NCI-H446 treated with DMSO at 0.1 percent for 48 hours (cell line): ENCODE measurements around the gene PAK3.

Experiments
- DNase-seq: peaks from one replicate; lab custom pipeline; 2025; lab: John Stamatoyannopoulos, UW

Gene PAK3

DNA sequence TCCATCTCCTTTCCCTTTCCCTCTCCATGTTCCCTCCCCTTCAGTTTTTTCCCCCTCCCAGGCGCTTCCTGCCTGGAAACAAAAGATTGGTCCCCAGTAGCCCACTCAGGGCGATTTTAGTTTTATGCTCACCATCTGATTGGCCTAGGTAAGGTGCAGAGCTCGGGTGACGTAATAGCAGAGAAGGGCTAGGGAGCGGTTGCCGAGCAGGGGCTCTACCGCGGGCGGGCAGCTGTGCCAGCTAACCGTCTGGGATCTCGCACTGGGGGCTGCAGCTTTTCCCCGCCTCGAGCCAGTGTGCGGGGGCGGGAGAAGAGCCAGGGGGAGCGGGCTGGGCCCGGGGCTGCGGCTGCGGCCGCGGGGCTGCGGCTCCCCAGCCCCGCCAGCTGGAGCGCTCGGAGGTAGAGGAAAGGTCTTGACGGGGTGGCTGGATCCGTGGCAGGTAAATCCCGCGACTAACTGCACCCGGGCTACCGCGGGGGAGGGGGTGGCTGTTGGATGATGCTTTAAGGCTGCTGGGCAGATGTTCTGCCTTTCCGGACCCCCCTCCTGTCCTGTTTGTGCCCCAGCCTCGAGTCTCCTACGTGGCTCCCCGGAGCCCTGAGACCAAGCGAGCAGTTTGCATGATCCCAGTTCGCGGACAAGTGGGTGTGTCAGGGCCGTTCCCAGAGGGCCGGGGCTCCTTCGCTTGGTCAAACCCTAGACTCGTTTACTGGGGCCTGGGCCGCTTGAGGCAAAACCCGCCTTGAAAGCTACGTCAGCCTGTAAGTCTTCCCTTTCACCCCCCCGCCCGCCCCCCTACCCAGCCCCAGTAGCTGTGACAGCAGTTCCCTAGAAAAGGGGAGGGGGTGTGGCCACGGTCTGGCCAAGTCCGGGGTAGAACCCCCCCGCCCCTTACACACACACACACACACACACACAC is at the start of gene PAK3:
Gene PAK3 (plus strand): TSS at position 218 of the 922 bp plus-strand sequence. CDS start 26,913 bp downstream, outside the sequence.
- DNase-seq = no peak

DNA sequence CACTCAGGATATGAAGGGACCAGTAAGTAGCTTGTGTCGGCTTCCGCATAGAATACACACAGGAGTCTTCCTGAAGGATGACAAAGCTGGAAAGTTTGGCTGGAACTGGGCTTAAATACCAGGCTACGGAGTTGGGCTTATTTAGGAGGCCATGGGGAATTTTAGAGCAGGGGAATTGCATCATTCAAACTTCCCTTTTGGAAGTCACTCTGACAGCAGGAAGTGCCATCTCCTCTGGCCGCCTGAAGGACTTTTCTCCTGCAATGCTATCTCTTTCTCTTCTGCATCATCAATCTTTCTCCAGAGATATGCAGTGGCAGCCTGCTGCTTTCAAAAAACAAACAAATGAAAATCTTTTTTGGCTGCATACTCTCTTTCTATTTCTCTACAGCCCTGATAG is 48.4 kb upstream of the PAK3 start:
- no peak for DNase-seq

DNA sequence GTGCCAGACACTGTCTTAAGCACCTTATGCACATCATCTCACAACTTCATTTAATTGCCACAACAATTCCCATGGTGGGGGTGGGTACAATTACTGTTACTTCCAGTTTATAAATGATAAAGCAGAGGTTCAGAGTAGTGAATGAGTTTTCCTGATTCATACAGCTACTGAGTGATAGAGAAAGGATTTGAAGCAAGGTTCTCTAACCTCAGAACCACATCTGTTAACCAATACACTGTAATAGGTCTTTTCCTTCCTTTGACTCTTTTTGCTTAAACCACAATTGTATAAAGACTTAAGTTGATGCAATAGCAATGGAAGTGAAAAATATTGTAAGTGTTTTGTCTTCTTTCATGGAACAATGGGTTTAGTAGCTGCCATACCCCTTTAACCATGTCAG is 43.5 kb upstream of the PAK3 start:
- DNase-seq = no peak

DNA sequence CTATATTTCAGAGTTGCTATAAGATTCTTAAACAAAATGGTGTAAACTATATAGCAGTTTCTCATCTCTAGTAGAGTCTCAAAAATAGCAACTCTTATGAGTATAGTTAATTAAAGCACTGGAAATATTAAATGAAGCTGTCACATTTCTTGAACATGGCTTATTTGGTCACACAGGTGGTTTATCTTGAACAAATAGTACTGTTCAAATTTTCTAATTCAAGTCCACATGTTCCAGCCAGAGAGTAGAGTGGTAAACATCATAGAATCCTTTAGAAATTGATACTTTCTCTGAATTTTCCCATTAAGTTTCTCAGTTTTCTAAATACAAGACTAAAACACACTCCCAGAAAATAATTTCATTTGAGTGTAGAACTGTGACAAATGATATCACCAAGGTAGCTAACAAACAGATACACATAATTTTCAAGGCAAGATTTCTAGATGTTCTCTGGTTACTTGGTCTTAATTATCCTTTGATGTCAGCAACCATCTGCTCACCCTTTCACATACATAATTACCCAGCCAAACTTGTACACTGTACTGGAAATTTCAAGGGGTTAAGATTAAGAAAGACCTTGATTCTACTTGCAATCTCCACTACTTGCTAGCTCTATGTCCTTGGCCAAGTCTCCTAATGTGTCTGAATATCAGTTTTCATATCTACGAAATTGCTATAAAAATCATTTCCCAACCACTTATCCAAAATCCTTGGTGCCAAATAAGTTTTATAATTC is 24.3 kb upstream of the PAK3 start:
- DNase-seq = no peak

DNA sequence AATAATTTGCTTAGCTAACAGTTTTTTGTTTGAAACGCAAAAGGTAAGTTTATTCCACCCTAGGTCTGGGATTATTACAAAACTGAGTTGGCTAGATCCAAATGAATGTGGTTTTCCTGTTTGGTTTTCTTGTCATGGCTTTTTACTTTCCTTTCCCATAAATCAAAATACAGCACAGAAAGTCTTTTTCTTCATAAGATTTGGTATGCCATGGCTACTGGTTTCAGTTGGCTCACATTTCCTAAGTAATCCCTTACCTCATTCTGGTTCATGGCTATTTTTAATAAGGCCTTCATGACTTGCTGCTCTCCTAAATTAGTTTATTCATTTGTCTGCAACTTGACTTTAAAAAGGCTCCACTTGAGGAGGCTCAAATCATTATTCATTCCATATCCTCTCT is 12.9 kb upstream of the PAK3 start:
- DNase-seq = no peak

DNA sequence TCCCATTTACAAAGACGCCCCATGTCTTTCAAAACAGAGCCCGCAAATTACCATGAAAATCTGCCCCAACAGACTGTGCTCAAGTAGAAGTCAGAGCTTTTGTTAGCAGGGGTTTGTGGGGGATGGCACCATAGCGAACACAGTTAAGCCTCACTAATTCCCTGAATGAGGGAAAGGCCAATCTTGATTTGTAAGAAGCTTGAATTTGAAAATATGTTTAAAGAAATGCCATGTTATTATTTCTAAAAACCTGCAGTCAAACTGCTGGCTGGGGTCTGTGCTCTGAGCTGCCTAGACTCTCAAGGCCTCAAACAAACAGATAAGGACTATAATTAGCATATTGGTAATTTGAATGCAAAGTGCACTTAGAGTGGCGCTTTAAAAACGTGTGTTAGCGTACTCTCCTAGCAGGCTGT is 9.4 kb upstream of the PAK3 start:
- DNase-seq = no peak

DNA sequence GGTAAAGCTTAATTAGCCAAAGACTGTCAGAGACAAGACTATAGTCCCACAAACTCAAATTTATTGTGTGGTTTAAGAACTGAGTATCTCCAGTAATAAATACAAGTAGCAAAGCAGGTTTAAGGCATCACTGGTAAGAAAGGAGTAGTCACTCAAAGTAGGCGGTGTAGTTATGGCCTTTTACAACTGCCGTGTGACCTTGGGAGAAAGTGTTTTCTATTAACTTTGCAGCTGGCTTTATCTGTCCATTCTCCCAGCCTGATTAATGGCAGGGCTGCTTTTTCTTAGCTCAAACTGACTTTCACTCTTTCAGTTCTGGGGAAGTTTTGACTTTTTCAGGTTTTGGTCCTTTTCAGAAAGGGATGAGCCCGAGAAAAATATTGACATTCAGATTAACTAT is 7.4 kb upstream of the PAK3 start:
- no peak for DNase-seq

DNA sequence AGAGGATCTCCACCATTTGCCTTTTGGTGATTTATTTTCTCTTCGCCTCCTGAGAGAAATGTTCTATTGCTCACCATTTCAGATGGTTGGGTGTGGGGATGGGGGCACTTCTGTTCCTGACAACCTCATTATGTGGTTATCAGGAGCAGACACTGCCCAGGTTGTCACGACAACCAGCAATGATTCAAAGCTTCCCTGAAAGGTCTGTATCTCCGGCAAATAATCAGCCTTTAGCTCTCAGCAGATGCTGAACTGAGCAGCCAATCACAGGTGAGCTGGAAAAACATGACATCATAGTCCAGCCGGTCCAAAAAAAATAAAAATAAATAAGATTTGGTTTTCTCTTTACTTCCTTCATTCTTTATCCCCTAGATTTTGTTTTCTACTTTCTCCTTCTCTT is 5.5 kb upstream of the PAK3 start:
- no peak for DNase-seq

DNA sequence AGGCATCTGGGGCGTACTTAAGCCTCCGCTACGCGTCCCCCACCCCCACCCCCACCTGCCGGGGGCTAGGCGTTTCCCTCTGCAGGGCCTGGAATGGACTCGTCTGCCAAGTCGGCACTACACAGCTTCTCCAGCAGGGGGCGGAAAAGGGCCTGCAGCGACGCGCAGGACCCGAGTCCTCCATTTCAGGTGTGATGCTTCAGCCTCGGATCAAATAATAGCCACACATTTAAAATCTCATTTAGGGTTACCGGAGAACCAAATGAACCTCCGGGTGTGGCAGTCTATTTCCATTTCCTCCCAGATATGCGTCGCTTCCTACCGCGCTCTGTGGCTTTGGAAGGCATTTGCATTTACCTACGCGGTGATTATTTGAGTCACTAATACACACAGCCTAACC is 2.9 kb downstream of the PAK3 start:
- no peak for DNase-seq

DNA sequence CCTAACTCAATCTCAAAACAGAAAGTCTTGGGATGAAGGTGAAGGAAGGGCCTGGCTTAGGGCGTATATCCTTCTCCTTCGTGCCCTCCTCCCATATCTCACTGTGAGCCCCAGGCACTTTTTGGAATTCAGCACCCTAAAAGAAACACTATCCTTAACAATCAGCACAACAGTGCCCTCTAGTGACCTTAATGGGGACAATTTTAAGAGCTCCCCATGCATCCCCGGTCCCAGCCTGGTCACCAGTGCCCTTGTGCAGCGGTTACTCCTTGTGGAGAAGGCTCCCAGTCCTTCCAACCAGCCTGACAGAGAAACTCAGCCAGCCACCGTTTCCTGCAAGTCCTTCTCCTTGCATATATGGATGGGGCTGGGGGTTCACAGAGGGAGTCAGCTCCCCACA is 4.2 kb downstream of the PAK3 start:
- no peak for DNase-seq

DNA sequence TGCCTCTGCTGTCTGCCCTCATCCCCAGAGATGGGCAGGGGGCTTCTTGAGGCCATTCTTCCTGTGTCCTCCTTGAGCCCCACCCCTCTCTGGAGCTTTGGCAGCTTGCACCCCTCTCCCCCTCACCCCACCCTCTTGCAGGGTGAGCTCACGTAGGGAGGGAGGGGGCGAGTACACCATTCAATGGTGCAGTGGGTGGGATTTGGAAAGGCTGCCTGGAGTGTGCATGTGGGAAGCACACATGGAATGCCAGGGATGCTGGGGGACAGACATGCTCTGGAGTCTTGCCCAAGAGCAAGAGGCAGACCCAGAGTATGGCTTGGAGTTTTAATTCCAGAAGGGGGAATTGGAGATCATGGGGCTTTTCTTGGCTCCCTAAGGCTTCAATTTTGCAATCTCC is 5.6 kb downstream of the PAK3 start:
- DNase-seq = no peak

DNA sequence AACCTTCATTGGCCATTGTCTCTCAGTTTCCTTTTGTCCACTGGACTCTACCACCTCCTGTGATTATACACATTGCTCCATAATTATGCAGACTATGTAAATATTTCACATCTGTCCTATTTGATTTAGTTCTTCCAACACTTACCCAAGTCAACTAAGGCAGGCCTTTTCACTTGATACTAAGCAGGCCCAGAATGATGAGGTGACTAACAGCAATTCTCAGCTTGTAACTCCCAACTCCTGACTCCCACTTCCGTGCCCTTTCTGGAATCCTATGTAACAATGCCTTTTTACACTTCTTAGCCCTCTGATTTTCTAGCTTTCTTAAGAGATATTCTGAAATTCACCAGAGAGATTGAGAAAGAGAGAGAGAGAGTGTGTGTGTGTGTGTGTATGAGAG is 6.6 kb downstream of the PAK3 start:
- DNase-seq = no peak

DNA sequence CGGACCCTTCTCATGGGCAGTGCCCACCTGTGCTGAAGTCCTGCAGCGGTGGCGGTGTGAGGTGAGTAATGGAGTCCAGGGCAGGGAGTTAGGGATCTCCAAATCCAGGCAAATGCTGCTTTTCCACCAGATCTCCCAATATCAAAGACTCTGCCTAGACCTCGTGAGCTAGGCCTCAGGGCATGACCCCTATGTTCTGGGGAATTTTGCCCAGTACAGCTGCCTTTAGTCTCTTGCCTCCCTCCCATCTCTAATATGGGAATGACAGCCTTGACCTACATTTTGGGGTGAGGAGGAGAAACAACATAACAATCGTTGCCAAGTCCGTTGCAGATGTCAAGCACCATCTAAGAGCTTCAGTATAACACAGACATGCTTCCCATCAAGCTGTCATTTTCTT is 7.3 kb downstream of the PAK3 start:
- DNase-seq = no peak

DNA sequence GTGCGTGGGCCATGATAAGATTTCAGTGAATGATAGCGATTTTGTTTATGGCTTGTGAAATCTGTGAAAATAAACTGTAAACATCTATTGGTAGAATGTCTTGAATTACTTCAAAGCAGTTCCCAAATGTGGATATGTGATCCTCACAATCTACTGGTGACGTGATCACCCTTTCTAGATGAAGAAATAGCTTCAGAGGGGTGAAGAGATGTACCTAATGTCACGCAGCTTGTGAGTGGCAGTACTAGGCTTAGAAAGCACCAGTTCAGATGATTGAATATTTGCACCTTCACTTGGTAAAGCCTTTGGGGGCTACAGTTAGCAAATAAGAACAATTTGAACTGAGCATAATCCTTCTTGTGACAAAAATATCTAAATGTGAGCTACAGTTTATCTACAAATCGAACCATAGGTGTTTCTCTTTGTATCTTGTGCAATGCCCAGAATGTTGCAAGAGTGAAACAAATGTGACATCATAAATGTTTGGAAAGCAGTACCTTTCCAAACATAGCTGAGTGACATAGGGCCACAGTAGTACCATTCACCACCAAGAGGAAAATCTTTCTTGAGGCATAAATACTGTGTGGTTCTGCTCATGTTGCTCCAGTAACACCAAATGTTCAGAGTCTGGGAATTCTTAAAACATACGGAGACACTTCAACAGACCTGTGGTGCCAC is 14.2 kb downstream of the PAK3 start:
- DNase-seq = no peak

DNA sequence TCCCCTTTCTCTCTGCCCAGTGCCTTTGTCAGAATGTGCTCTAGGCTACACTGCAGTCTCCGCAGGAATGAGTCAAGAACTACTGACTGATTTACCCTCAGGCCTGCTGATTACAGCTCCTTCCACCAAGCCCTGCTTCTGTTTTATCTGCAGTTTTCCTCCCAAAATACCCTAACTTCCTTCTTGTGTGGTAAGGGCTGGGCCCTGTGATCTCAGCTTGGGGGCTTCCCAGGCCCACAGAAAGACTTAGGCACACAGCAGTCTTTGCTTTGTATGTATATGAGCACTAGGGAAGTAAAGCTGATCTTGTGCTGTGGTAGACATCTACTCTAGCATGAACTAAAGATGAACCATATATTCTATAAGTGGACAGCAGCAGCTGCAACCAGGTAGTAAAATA is 18.8 kb downstream of the PAK3 start:
- DNase-seq = no peak

DNA sequence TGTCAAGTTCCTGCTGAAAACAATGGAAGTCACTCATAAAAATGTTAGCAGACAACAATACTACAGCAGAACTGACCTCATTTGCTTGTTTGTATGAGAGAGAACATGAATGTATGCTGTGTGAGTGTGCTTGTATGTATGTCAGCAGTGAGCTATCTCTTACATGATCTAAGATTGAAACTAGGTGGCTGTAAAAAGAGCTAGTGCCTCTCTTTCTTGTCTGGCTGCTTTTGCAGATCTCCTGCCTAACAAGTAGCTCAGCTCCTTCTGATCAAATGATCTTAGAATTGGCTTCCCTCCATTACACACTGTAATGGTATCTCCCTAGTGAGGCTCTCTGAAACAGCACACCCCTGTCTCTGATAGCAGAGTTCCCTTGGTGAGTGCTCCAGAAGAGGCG is 20.7 kb downstream of the PAK3 start:
- no peak for DNase-seq

DNA sequence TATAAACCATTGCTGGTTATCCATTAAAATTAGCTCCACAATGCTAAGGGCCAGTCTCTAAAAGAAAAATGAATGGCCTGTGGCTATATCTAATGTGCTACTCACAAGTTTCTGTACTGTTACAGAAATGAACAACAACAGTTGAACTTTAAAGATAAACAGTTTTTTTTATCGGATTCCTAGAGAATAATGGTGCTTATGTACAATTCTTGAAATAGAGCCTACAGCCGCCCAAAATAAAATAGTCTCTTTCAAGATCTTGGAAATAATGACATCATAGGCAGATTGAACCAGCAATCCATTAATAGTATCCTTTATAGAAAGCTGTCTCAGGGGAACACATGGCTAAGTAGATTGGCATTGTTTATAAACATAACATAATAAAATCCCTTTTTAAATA is 23.4 kb downstream of the PAK3 start:
- DNase-seq = no peak

DNA sequence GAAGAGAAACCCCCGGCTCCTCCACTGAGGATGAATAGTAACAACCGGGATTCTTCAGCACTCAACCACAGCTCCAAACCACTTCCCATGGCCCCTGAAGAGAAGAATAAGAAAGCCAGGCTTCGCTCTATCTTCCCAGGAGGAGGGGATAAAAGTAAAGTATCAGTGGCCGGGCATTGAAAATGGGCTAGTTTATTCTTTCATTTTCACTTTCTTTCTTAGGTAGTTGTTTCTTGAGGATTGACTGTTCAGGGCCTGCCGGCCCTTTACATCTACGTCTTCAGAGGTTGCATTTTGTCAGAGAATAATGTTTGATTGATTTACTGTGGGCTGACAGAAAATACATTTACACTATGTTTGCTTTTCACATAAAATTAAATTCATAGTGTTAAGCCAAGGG is 27.1 kb downstream of the PAK3 start:
- DNase-seq = no peak

DNA sequence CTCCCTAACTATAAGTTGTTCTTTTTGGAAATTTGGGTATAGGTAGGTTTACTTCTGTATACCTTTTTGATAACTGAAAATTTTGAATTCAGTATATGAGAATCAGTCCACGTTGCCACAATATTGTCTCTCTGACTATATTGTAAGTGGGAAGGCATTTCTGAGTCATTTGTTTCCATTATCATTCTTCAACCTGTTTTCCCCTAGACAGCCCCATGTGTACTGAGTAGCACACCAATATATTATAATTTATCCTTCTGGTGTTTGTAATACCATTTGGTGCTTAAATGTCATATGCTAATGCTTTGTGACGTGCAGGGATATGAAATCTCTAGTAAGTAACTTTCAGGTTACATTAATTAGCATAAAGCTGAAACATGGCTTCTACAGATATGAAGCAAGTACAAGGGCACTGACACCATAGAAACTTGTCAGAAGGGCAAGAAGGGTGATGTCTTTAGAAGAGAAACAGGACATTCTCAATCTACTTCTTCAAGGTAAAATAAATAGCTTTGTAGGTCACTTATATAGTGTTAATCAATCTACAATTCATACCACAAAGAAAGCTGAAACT is 27.7 kb downstream of the PAK3 start:
- no peak for DNase-seq

DNA sequence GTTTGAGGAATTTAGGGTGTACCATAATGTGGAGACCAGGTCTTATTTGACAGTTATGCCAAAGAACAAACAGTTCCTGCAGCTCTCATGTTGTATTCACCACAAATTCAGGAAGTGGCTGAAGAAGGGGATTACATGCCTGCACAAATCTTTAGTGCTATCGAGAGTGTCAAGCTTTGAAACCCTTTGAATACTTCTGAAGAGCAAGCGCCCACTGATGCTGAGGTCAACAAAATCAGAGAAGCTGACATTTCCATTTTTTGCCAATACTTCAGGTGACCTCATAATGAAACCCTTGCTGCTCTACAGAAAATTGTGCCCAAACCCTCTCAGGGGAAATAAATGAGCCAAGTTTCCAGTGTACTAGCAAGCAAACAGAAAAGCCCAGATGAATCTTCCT is 28.4 kb downstream of the PAK3 start:
- no peak for DNase-seq

DNA sequence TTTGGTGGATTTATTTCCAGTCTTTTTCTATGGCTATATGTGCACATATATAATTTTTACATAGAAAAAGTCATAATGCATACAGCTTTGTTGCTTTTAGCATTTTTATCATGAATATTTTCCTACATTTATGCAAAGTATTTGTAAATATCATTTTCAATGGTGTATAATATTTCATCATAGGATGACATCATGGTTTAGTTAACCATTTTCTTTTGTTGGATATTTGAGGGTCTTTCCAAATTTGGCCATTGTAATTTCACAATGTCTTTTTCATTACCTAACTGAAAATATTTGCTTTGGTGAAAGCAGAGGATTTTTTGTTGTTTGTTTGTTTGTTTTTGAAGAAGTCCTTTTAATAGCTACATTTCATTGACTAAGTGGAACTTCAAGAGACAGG is 31.0 kb downstream of the PAK3 start:
- no peak for DNase-seq

DNA sequence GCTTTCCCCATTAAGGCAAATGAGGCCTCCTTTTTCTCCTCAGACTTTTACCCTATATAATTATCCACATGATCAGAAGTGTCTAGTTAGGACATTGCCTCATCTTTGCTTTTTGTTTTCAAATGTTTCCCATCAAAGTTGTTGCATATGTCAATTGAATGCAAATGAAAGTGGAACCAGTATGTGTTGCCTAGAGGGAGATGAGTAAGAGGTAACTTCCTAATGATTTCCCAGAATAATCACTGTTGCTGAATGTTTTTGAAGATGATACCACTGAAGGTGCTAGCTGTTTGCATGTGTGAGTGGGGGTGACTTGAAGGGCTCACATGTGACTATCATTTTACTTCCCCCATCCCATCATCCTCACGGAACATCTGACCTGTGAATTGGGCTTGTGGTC is 33.9 kb downstream of the PAK3 start:
- no peak for DNase-seq

DNA sequence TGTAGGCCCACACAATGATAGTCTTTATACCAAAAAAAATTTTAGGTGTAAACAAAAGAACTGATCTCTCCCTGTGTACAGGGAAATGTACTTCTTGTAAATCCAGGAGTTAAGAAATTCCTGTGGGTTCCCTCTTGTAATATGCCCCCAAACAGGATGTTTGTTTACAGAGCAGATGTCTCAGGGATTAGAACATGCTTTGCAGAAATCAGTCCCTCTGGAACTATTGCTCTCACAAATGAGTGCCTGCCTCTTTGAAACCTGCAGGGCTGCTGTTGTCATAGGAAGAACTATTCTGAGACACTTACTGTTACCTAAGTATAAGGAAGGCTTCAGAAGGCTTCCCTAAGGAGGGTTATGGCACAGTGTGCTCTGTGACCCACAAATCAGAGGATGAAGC is 35.6 kb downstream of the PAK3 start:
- no peak for DNase-seq
